HEK293 (cell line): ENCODE results near the gene GRM5.

ENCODE experiments used
- CTCF ChIP-seq: fragments of 450-650 bp; formaldehyde crosslinking; IDR thresholded peaks from 2 replicates; pipeline ENCODE4 v1.5.1; 2016; ENCODE audit warnings: missing biosample characterization, missing genetic modification characterization
- YY1 ChIP-seq: fragments of 450-650 bp; formaldehyde crosslinking; IDR thresholded peaks from 2 replicates; pipeline ENCODE4 v1.5.1; 2018; ENCODE audit warnings: missing biosample characterization, missing genetic modification characterization
- ZNF155 ChIP-seq: fragments of 450-650 bp; formaldehyde crosslinking; IDR thresholded peaks from 2 replicates; pipeline ENCODE4 v1.5.1; 2016; ENCODE audit warnings: missing biosample characterization, missing genetic modification characterization
- ZNF18 ChIP-seq: fragments of 450-650 bp; formaldehyde crosslinking; IDR thresholded peaks from 2 replicates; pipeline ENCODE4 v1.5.1; 2016; ENCODE audit warnings: missing biosample characterization, missing genetic modification characterization
- ZXDB ChIP-seq: fragments of 450-650 bp; formaldehyde crosslinking; IDR thresholded peaks from 2 replicates; pipeline ENCODE4 v1.5.1; 2016; ENCODE audit warnings: missing biosample characterization, missing genetic modification characterization

GRCh38 chr11:88534185-88534584, 531.6 kb downstream of the GRM5 start:
- TF ChIP-seq ZNF155 (no peak), CTCF (tag by site-specific recombination) (no peak), ZNF18 (tag by site-specific recombination) (no peak), YY1 (no peak), ZXDB (tag by site-specific recombination) (no peak)
